Measurements from ENCODE around the gene PRKCE. TPM values are rescaled to one million over a fixed set of nuclear protein-coding genes. Genes with fewer than 3 reads are reported as not detected.

The PRKCE gene
- total and polyA plus RNA-seq, 2 donors (not counting 1 experiment from before 2014, with no cell fraction given) = 14.1 to 19.0 TPM

- H3K36me3 ChIP-seq (ENCODE audit: control insufficient read depth, insufficient read depth, low read length) = no peaks in the 10 kb centered on the region
Measured at GRCh38 chr2:46042711-46043110, 391.2 kb downstream of the PRKCE start.

GRCh38 chr2:46045888-46046287 lies 394.4 kb downstream of the PRKCE start:
- H3K9ac ChIP-seq (ENCODE audit: insufficient read depth, low read length) = no peak overlapping the region
- no peak overlapping the region for H2AFZ ChIP-seq (ENCODE audit: low read length)
- no peaks in the 10 kb centered on the region for H3K79me2 ChIP-seq (ENCODE audit: control insufficient read depth, insufficient read depth, low read length)
- TF ChIP-seq, protein P1, sequence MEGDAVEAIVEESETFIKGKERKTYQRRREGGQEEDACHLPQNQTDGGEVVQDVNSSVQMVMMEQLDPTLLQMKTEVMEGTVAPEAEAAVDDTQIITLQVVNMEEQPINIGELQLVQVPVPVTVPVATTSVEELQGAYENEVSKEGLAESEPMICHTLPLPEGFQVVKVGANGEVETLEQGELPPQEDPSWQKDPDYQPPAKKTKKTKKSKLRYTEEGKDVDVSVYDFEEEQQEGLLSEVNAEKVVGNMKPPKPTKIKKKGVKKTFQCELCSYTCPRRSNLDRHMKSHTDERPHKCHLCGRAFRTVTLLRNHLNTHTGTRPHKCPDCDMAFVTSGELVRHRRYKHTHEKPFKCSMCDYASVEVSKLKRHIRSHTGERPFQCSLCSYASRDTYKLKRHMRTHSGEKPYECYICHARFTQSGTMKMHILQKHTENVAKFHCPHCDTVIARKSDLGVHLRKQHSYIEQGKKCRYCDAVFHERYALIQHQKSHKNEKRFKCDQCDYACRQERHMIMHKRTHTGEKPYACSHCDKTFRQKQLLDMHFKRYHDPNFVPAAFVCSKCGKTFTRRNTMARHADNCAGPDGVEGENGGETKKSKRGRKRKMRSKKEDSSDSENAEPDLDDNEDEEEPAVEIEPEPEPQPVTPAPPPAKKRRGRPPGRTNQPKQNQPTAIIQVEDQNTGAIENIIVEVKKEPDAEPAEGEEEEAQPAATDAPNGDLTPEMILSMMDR (conservative IDR thresholded peaks at IDR 0.05 in 1 of 2, IDR thresholded peaks at IDR 0.05 in 1 of 2; ENCODE audit: low read depth in 1 of 2, low read length in 2 of 2) = no peak
- no peak for TF ChIP-seq EZH2 (IDR thresholded peaks at IDR 0.05; ENCODE audit: low read length, missing control alignments)
- no peaks in the 10 kb centered on the region for H4K20me1 ChIP-seq (ENCODE audit: control insufficient read depth, extremely low read depth, insufficient read depth, low read length)
- DNase-seq (ENCODE audit: low read depth in 2 of 2) = no peak
- no peak overlapping the region for H3K27ac ChIP-seq (ENCODE audit: insufficient read depth, low read length)
- no peaks in the 10 kb centered on the region for H3K4me1 ChIP-seq (ENCODE audit: control insufficient read depth, extremely low read depth, insufficient read depth, low read length)
- H3K4me2 ChIP-seq (ENCODE audit: extremely low read depth, insufficient read depth, low read length) = no peak overlapping the region
- no peaks in the 10 kb centered on the region for H3K27me3 ChIP-seq (ENCODE audit: control insufficient read depth, insufficient read depth, low read length)
- no peak overlapping the region for H3K4me3 ChIP-seq (replicated peaks in 1 of 4; ENCODE audit: control extremely low read depth in 1 of 4, insufficient read depth in 1 of 4, low read depth in 3 of 4, low read length in 4 of 4)
- H3K9me3 ChIP-seq (ENCODE audit: control insufficient read depth, insufficient read depth, low read depth, low read length) = no peaks in the 10 kb centered on the region
- no peaks in the 10 kb centered on the region for H3K36me3 ChIP-seq (ENCODE audit: control insufficient read depth, insufficient read depth, low read length)

More at GRCh38 chr2:46042711-46043110, 391.2 kb downstream of the PRKCE start:
- H3K9ac ChIP-seq (ENCODE audit: insufficient read depth, low read length) = no peak overlapping the region
- H3K4me1 ChIP-seq (ENCODE audit: control insufficient read depth, extremely low read depth, insufficient read depth, low read length) = no peaks in the 10 kb centered on the region
- no peaks in the 10 kb centered on the region for H4K20me1 ChIP-seq (ENCODE audit: control insufficient read depth, extremely low read depth, insufficient read depth, low read length)
- TF ChIP-seq EZH2 (IDR thresholded peaks at IDR 0.05; ENCODE audit: low read length, missing control alignments) = no peak
- H3K4me2 ChIP-seq (ENCODE audit: extremely low read depth, insufficient read depth, low read length) = no peak overlapping the region
- DNase-seq (ENCODE audit: low read depth in 2 of 2) = no peak
- no peak overlapping the region for H3K4me3 ChIP-seq (replicated peaks in 1 of 4; ENCODE audit: control extremely low read depth in 1 of 4, insufficient read depth in 1 of 4, low read depth in 3 of 4, low read length in 4 of 4)
- no peak overlapping the region for H2AFZ ChIP-seq (ENCODE audit: low read length)
- H3K27me3 ChIP-seq (ENCODE audit: control insufficient read depth, insufficient read depth, low read length) = no peaks in the 10 kb centered on the region
- no peak overlapping the region for H3K27ac ChIP-seq (ENCODE audit: insufficient read depth, low read length)
- no peaks in the 10 kb centered on the region for H3K9me3 ChIP-seq (ENCODE audit: control insufficient read depth, insufficient read depth, low read depth, low read length)
- no peaks in the 10 kb centered on the region for H3K79me2 ChIP-seq (ENCODE audit: control insufficient read depth, insufficient read depth, low read length)

GRCh38 chr2:46047290-46047689 lies 395.8 kb downstream of the PRKCE start:
- H3K4me1 ChIP-seq (ENCODE audit: control insufficient read depth, extremely low read depth, insufficient read depth, low read length) = no peaks in the 10 kb centered on the region
- H3K36me3 ChIP-seq (ENCODE audit: control insufficient read depth, insufficient read depth, low read length) = no peaks in the 10 kb centered on the region
- H3K9ac ChIP-seq (ENCODE audit: insufficient read depth, low read length) = no peak overlapping the region
- no peaks in the 10 kb centered on the region for H4K20me1 ChIP-seq (ENCODE audit: control insufficient read depth, extremely low read depth, insufficient read depth, low read length)
- H3K9me3 ChIP-seq (ENCODE audit: control insufficient read depth, insufficient read depth, low read depth, low read length) = no peaks in the 10 kb centered on the region
- no peak overlapping the region for H3K4me2 ChIP-seq (ENCODE audit: extremely low read depth, insufficient read depth, low read length)
- H3K27ac ChIP-seq (ENCODE audit: insufficient read depth, low read length) = no peak overlapping the region
- H2AFZ ChIP-seq (ENCODE audit: low read length) = no peak overlapping the region
- no peaks in the 10 kb centered on the region for H3K27me3 ChIP-seq (ENCODE audit: control insufficient read depth, insufficient read depth, low read length)
- no peaks in the 10 kb centered on the region for H3K79me2 ChIP-seq (ENCODE audit: control insufficient read depth, insufficient read depth, low read length)
- H3K4me3 ChIP-seq (replicated peaks in 1 of 4; ENCODE audit: control extremely low read depth in 1 of 4, insufficient read depth in 1 of 4, low read depth in 3 of 4, low read length in 4 of 4) = no peak overlapping the region
- TF ChIP-seq, protein P1 (conservative IDR thresholded peaks at IDR 0.05 in 1 of 2, IDR thresholded peaks at IDR 0.05 in 1 of 2; ENCODE audit: low read depth in 1 of 2, low read length in 2 of 2) = no peak
- no peak for TF ChIP-seq EZH2 (IDR thresholded peaks at IDR 0.05; ENCODE audit: low read length, missing control alignments)
- peak; percentile 11 to 39 for DNase-seq (ENCODE audit: low read depth in 2 of 2)

All from fibroblast of lung (primary cell).